GM18858 (cell line): ENCODE measurements around the gene ZNF507.
A peak's percentile ranks its signal among the peaks of the same experiment; 100 is the strongest.

ENCODE experiments used
- ATAC-seq: cut with Tn5 transposase; IDR thresholded peaks from one replicate; pipeline ENCODE4 v1.9.1; 2021; ENCODE audit not compliant: unreplicated experiment

ZNF507 gene

GRCh38 chr19:32345261-32346207, at the start of gene ZNF507:
Gene ZNF507 (plus strand): TSS chr19:32345610. CDS start chr19:32352831, 7,221 bp downstream.
- ATAC-seq = peak; percentile 59

DNA sequence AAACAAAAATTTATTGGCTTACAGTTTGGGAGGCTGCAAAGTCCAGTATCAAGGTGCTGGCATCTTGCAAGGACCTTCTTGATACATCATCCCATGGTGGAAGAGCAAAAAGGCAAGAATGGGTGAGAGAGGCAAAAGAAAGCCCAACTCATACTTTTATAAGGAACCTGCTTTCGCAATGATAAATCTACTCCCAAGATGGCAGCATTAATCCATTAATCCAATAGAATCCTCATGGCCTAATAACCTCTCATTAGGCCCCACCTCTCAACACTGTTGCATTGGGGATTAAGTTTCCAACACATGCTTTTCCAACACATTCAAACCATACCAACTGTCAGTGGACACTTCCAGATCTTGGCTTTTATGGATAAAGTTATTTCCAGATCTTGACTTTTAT, 48.7 kb upstream of the ZNF507 start:
- ATAC-seq = no peak

DNA sequence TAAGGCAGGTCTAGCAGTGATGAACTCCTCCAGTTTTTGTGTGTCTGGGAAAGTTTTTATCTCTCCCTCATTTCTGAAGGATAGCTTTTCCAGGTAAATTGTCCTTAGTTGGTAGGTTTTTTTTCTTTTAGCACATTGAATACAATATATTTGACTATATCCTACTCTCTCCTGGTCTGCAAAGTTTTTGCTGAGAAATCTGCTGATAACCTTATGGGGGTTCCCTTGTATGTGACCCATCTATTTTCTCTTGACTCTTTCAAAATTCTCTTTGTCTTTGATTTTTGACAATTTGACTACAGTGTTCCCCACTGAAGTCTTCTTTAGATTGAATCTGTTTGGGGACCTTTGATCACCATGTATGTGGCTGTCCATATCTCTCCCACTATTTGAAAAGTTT, 42.6 kb upstream of the ZNF507 start:
- no peak for ATAC-seq

- ATAC-seq = no peak
These were observed 42.2 kb upstream of the ZNF507 start for GRCh38 chr19:32303193-32303592.

- ATAC-seq = no peak
These were observed 37.8 kb upstream of the ZNF507 start for GRCh38 chr19:32307591-32307990.

DNA sequence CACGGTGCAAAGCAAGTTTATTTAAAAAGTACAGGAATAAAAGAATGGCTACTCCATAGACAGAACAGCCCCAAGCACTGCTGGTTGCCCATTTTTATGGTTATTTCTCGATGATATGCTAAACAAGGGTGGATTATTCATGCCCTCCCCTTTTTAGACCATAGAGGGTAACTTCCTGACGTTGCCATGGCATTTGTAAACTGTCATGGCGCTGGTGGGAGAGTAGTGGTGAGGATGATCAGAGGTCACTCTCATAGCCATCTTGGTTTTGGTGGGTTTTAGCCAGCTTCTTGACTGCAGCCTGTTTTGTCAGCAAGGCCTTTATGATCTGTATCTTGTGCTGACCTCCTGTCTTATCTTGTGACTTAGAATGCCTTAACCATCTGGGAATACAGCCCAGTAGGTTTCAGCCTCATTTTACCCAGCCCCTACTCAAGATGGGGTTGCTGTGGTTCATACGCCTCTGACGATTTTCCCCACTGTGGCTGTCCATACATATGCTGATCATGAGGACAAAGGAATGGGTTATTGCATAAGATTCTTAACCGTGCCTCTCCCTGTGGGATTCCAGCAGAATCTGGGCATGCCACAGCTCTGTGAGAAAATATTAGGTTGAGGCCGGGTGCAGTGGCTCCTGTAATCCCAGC, 36.9 kb upstream of the ZNF507 start:
- no peak for ATAC-seq

- ATAC-seq = no peak
These were observed 35.6 kb upstream of the ZNF507 start for GRCh38 chr19:32309711-32310390.

DNA sequence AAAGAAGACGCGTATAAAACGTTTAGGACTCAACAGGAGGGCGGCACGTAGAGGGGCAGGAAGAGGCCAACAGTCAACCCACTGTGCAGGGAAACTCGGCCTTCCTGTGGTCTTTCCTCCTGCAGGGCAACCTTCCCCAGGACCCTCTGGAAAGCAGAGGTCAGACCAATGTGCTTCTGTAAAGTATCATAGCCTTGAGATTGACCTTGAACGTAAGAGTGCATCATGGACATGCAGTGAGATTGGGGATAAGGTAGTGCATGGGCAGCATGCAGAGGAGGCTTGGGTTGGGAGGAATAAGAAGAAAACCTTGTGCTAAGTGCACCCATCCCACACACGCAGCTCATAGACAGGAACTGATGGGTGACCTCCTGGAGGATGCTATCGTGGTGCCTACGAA, 34.0 kb upstream of the ZNF507 start:
- no peak for ATAC-seq

GRCh38 chr19:32313569-32314265, 31.7 kb upstream of the ZNF507 start:
- ATAC-seq = no peak

DNA sequence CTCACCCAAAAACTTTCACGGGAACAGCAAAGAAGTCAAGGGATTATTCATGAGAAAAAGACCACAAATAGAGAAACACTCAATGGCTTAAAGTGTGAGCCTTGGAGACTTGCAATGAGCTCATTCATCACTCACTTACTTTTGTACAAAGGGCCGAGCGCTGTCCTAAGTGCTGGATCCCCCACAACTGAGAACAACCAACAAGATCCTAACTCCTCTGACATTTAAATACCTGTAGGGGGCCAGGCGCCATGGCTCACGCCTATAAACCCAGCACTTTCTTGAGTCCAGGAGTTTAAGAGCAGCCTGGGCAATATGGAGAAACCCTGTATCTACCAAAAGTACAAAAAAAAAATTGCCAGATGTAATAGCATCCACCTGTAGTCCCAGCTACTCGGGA, 29.4 kb upstream of the ZNF507 start:
- ATAC-seq = no peak

GRCh38 chr19:32317086-32317485, 28.3 kb upstream of the ZNF507 start:
- ATAC-seq = no peak

GRCh38 chr19:32318884-32319520, 26.4 kb upstream of the ZNF507 start:
- ATAC-seq = no peak

GRCh38 chr19:32322541-32322940, 22.9 kb upstream of the ZNF507 start:
- no peak for ATAC-seq

DNA sequence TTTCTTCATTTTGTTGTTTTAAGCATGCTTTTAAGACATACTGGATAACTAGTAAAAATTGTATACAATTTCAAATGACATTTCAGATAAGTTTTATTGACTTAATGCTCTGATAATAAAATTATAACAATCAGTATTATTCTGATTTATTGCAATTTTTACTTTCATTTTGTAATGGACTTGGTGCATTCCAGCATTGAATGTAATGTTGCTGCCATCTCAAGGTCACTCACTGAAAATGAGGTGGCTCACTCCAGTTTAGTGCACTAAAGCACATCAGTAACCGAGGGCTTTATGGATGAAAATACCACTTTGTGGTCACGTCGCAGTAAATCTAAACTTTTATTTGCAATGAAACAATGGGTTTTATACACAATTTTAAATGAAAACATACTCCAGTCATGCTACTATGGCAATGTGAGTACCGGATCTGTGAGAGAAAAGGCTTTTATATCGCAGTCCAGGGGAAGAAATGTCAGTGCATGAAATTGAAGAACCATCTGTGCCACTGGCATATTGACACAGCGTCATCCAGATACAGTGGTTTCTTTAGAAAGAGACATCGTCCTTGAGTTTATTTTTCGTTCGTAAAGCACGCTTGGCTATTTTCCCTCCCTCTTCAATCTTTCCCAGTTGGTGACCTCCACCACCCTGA, 20.7 kb upstream of the ZNF507 start:
- ATAC-seq = no peak

- no peak for ATAC-seq
These were observed 15.1 kb upstream of the ZNF507 start for GRCh38 chr19:32330213-32330857.

DNA sequence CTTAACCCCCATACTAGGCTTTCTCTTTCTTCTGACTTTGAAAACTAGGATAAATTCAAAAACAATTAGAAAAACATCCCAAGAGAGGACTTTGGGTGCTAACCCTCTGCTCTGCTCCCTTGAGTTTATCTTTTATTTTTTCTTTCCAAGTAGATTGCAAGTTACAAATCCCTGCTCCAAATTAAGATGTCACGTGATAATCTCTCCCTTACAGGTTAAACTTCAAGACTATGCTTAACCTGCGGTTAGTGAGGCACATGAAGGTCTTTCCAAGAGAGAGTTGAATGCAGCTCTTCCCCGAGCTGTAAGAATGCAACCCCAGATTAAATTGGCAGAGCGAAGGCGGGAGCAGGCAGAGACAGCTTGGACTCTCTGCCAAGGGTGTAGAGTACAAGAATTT, 12.2 kb upstream of the ZNF507 start:
- no peak for ATAC-seq

GRCh38 chr19:32336259-32337083, 8.9 kb upstream of the ZNF507 start:
- no peak for ATAC-seq

GRCh38 chr19:32337084-32337808, 8.2 kb upstream of the ZNF507 start:
- ATAC-seq = no peak
